Hippocampal formation (tissue), 2 donors: ENCODE results near the gene ZC3H12D.
"Not testable (repeated sequence)": the region's sequence is repeated elsewhere in the genome, so short reads cannot be mapped to it uniquely, and the experiment has no call there.

Experiments
- DNase-seq, 2 donors: peaks; one replicate each; lab custom pipeline; 2025; lab: John Stamatoyannopoulos, UW

ZC3H12D gene

GRCh38 chr6:149459761-149460160 is 25.1 kb downstream of the ZC3H12D start:
- DNase-seq = no peak

- no peak for DNase-seq
Measured at GRCh38 chr6:149458806-149459205, 26.0 kb downstream of the ZC3H12D start.

GRCh38 chr6:149458196-149458595 is 26.6 kb downstream of the ZC3H12D start:
- DNase-seq = no peak

DNA sequence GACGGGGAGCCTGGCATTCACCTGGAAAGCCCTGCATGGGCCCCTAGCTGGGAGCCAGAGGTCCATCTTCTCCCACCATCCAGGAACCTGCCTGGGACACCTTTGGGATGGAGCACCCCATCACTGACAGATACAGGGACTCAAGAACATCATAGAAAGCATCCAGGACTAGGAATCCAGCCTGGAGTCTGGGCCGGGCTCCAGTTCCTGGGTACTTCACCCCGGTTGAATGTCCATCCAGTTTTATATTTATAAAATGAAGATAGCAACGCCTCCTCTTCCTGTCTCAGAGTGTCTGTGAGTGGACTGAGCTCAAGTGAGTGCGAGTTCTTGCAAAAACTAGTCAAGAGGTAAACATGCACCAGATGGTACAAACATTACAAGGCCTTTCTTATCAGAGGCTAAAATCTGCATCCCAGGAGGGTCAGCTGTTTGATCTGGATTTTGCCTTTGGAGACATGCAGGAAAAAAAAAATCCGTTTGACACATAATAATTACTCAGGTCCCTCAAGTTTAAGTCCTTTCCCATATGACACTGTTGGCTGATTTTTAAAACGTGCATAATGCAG is 27.4 kb downstream of the ZC3H12D start:
- no peak for DNase-seq

DNA sequence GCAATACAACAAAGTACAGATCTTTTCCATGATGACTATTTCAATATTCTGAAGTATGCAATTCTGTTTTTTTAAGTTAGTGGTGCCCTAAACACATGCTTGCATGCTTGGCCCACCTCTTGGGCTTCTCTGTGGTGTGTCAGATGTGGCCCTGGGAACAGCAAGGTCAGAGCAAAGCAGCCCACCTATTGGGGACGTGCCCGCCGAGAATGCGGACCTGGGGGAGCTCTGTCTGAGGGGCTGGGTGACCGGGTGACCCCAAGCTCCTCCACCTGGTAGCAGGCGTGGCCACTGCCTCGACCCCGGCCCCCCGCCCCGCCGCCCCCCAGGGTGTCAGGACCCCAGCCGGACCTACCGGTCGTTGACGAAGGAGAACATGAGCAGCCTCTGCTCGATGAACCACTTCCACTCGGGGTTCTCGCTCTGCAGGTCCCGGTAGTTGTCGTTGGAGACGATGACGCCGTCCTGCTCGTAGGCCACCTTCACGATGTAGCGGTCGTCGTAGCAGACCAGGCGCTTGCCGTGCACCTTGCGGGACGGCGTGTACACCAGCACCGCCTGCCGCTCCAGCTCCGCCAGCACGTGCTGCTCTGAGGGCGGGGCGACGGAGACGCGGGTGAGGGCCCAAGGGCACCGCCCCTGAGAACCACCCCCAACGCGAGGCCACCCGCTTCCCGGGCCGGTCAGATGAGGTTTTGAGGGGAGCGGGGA is 28.3 kb downstream of the ZC3H12D start:
- no peak for DNase-seq

DNA sequence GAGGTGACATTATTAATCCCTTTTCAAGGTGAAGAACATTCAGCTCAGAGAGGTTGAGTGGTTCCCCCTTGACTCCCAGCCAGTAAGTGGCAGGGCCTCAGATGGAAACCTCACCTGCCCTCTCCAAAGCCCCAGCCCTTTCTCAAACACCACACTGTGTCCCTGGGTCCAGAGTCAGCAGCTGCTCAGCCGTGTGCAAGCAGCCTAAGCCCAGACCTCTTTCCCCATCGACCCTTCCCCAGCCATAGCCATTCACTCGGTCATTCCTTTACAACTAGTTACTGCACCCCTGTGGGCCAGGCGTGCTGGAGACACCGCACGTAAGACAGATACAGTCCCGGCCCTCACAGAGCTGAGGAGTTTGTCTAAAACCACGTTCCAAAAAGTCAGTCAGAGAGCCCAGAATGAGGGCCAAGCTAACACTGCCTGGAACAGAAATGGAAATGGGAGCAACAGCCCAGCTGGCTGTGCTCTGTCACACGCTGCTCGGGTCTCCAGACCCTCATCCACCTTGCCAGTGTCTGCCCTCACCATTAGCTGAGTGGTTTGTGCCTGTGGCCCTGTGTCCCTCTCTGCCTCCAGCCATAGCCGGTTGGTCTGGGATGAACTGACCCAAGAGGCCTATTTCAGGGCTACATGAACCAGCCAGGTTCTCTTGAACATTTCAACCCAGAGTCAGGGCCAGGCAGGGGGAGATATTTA is 29.6 kb downstream of the ZC3H12D start:
- no peak for DNase-seq

DNA sequence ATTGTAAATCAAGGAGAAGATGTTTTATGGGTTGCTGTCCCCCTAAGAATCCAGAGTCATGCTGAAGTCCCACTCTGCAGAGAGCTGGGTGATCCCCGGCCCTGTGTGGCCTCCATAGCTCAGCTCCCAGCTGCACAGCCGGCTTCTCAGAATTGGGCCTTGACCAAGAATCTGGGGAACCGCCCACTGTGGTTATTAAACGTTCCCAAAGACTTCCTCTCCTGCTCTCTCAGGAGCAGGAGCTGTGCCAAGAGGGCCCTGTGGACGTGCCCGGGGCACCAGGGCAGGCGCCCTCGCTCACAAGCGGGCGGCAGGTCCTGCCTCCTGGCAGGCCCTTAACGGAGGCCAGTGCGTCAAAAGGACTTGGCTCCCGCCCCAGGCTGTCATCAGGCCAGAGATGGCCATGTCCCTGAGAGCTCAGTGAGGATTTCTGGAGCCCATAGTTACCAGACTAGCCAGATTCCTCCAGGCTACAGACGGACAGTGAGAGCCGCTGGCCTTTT is 30.4 kb downstream of the ZC3H12D start:
- peak; percentile 71 to 72 for DNase-seq

DNA sequence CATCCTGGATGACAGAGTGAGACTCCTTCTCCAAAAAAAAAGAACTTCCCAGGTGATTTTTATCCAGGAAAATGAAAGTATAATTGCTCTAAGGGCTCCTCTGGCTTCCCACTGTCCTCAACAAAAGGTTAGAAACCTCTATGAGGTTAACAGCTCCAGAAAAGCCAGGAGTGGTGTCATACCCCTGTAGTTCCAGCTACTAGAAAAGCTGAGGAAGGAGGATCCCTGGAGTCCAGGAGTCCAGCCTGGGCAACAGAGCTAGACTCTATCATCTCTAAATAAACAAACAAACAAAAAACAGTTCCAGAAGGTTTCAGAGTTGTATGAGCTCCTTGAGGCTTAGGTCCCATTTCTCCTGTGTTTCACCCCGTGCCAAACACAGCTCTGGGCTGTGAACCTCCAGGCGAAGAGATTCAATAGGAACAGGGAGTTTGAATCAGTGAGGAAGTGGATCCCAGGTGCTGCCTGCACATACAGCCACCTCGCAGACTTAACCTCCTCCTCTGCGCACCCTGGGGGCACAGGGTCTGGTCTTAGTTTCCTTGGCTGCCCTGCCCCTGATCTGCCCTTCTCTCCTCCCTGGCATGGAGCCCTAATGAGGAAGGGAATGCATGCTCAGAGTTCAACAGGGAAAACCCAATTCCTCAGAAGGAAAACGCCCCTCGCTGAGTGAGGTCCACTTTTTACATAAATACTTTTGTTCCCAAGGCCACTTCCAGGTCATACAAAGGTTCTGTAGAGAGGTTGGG is 31.0 kb downstream of the ZC3H12D start:
- DNase-seq = no peak

DNA sequence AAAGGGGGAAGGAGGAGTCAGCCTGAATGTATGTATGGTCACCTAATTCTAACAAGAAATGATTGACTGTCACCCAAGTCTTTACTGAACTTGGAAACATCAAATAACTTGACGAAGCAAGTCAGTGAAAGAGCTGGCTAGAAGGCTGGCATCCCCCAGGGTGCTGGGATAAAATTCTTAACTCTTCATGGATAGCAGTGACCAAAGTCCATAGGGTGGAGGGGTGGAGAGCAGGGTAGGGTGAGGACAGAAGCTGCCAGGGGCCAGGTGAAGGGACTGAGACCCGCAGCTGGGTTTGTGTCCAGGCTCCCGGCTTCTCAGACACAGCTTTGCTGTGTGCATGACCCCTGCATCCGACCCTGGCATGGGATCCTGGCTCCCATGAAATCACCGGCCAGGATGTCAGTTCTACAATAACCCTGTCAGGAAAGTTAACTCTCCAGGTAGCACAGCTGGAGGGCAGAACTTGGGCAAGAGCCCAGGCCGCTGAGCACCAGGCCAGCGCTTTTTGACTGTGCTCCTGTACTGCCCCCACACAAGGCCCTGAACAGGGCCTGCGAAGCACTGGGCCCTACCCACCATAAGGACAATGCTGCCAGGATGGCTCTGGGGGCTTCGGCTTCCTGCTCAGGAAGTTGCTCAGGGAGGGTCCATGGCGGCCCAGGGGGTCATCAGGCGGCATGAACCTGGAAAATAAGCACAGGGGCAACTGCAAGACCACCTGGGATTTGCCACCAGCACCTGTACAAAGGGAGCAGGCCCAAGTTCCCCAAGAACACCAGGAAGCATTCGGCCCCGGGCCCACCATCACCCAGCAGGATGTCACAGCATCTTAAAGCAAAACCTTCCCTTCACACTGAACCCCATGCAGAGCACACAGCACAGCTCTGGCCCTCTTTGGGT is 32.5 kb downstream of the ZC3H12D start:
- DNase-seq = no peak

DNA sequence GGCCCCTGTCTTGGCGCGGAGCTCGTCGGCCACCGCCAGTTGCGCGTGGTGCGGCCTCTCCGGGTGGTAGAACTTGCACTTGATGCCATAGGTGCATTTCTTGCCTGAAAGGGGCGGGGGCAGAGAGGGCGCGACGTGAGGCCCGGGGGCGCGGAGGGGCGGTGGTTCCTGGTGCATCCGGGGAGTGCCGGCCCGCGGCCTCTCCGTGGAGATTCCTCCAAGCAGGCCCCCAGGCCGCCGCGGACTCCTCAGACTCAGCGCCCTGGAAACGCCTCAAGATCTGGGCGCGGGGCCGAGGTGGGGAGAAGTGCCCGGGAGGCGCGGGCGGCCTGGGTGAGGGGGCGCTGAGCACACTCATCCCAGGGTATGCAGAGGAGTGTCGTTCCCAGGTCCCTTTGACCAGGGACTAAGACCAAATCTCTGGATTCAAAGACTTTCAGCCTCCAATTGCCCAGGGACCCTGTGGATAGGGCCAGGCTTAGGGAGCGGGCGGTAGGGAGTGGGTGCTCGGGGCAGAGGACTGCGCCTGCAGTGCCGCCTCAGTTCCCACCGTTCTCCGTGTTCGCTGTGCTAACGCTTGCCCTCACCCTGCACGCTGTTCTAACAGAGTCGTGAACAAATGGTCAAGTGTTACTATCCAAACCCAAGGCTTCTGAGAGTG is 33.3 kb downstream of the ZC3H12D start:
- no peak for DNase-seq

GRCh38 chr6:149450679-149451375 is 34.0 kb downstream of the ZC3H12D start:
- no peak for DNase-seq

DNA sequence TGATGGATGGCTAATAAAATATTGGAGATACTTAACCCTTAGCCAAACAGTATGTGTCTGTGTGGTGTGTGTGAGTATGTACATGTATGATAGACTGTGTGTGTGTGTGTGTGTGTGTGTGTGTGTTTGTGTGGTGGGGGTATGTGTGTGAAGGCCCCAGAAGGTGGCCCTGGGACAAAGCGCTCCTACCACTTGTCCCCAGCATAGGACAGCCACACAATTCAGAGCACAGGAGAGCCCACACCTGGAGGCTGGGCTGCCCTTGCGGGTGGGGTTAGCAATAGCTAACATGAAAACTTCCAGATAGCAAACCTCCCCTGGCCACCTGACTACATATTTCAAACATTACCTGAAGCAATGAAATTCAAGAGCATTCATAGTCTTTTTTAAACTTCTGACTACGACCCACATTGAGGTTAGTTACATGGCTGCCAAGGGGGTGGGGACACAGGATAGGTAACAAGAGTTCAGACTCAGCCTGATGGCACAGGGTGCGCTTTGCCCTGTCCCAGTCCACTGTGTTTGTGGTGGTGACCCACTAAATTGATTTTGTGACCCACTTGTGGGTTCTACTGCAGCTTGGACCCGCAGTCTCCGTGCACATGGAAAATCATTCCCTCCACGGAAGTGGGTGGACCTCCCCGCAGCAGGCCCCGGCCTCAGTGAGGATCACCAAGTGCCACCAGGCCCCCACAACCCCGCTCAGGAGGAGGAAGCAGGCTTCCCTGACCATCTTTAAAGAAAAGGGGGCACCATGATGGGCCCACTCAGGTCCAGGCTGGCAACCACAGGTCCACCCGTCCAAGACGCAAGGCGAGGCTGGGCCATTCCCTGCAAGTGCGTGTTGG is 34.8 kb downstream of the ZC3H12D start:
- no peak for DNase-seq

- DNase-seq = no peak
Measured at GRCh38 chr6:149448821-149449453, 35.9 kb downstream of the ZC3H12D start.

DNA sequence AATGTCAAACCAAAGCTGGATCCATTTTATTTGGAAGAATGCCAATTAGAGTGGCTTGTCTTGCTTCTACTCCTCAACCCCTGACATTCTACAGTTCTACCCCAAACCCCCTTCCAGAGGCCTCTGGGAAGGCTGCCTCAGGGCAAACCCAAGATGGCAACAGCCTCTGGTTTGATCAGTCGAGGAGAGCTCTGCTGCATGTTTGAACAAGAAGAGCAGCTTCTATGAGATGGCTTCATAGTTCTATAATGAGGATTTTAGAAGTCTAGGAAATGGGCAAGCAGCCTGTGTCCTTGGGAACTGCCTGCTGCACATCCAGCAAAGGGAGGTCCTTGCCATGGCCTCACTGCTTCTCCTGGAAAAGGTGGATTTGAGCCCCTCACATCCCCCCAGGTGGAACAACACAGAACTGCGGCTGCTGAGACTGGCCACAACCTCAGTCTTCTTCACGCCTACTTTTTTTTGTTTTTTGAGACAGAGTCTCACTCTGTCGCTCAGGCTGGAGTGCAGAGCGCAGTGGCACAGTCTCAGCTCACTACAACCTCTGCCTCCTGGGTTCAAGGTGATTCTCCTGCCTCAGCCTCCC is 37.9 kb downstream of the ZC3H12D start:
- no peak for DNase-seq

DNA sequence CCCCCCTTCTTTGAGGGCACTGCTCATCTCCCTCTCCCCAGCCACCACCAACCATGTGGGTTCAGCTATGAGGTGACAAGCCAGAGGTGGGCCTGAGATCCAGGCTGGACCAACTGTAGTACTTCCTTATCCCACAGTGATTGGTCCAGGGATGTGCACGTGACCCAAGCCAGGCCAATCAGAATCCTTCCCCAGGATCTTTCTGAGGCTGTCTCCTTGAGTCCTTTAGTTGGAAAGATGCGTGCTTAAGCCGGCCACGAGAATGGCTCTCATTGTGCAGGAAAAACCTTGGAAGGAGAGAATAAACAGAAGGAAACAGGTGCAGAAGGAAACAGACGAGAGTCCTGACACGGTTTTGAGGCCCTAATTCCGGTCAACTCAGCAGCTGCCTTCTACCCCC is 39.2 kb downstream of the ZC3H12D start:
- DNase-seq = no peak

- DNase-seq = no peak
Measured at GRCh38 chr6:149445095-149445466, 39.7 kb downstream of the ZC3H12D start.

DNA sequence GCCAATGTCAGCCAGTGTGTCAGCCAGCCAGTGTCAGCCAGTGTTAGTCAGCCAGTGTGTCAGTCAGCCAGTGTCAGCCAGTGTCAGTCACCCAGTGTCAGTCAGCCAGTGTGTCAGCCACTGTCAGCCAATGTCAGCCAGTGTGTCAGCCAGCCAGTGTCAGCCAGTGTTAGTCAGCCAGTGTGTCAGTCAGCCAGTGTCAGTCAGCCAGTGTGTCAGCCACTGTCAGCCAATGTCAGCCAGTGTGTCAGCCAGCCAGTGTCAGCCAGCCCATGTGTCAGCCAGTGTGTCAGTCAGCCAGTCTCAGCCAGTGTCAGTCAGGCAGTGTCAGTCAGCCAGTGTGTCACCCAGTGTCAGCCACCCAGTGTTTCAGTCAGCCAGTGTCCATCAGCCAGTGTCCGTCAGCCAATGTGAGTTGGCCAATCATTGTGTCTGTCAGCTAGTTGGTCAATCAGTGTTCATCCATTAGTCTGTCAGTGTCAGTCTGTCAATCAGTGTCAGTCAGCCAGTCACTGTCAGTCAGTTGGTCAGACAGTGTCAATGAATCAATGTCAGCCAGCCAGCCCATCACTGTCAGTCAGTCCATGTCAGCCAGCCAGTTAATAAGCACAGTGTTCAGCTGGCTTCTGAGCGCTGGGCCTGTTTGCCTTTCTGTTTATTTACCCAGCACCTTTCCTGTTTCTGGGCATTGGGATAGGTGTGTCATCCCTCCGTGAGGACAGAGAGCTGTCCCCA is 40.3 kb downstream of the ZC3H12D start:
- not testable (repeated sequence) for DNase-seq
